Stimulated activated CD4-positive, alpha-beta T cell treated with anti-CD3 and anti-CD28 coated beads, Interleukin-12 subunit alpha, Interleukin-12 subunit beta, amount 100 ng/mL, for 48 hours (primary cell): ENCODE measurements around the gene SLC39A7.

ENCODE experiments used
- DNase-seq, 3 donors: peaks; one replicate each; pipeline ENCODE4 v3.0.0-alpha.2; 2020; ENCODE audit warnings: low read depth in 2 of 3, low spot score in 1 of 3

Gene SLC39A7

DNA sequence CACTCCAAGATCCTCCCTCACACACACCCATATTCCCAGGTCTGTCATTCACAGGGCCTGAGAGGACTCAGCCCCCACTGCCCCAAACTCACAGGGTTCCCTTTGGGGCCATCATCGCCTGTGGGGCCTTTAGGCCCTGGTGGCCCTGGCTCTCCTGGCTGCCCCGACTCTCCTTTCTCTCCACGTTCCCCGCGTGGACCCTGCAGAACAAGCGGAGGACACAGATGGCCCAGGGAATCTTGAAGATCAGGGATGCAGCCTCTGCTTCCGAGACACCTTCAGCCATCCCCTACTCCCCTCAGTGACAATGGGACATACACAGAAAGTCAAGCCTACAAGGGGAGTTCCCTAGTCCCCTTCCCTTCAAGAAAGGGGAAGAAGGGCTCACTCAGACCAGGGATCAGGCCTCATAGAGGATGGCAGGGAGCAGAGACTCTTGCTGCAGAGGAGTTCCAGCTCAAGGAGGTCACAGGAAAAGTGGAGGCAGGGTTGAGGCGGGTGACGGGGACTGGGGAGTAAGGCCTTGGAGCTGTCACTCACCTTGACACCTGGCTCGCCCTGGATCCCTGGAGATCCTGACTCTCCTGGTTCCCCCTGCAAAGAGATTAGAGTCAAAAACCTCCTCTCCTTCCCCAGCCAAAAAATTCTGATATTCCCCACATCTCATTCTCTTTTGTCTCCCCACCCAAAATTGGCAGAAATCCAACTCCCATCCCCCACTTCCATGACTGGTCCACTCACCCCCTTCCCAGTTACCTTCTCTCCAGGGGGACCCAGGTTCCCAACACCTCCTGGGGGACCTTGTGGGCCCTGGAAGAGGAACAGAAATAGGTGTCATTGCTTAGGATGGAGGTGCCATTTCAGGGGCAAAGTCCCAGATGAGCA lies 31.1 kb upstream of the SLC39A7 start:
- no peak for DNase-seq

DNA sequence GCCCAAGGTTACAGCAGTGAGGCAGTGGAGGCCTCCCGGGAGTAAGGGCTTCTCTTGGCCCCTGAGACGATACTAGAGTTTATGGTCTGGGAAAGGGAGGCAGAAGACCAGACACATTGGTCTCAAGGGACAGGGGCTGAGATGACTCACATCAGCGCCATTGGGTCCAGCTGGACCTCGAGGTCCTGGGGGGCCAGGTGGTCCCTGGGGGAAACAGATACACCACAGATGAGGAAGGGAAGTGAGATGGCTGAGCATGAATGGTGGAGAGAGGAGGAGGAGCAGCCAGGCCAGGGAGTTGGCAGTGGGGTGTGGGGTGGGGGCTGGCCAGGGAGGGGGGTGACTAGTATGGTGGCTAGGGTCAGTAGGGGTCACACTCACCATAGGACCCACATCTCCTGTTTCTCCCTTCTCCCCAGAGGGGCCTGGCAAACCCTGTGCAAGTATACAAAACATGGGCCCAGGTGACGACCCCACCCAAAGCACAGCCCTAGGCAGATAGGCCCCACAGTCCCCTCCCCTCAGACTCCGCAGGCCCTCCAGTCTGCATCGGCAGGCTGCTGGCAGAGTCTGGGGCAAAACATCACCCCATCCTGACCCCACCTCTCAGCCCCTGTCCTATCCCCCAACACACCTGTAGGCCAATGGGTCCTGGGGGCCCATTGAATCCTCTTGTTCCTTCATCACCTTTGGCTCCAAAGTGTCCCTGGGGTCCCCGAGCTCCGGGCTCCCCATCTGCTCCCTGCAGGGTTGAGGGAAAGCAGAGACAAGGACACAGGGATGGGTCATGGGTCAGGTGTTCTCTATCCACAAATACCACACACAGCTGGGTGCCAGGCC lies 30.3 kb upstream of the SLC39A7 start:
- no peak for DNase-seq

DNA sequence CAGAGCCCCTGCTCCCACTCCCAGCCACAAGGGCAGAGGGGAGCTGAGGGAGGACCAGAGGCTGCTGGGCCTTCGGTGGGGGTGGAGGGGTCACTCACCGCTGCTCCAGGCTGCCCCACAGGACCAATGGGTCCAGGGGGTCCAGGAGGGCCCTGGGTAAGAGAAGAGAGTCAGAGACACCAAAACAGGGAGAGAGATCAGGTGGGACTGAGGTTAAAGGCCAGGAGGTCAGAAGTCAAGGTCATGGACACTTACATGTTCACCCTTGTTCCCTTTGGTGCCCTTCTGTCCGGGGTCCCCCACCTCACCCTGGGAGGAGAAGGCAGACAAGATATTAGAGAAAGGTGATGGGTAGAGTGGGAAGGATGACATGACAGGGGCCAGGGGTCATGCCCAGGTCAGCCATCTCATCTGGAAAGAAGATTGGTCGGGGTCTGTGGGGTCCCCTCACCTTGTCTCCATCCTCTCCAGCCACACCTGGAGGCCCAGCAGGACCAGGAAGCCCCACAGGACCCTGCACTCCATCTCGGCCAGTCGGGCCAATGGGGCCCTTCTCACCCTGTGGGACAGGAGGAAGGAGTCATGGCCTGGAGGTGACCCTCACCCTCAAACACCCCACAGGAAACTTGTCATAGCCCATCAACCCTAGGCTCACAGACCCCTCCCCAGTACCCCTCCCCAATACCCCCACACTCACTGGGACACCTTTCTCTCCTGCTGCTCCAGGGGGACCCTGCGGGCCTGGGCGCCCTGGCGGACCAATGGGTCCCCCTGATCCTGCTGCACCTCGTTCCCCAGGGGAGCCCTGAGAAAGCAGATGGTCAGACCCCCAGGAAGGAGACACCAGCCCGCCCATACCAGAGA lies 29.4 kb upstream of the SLC39A7 start:
- no peak for DNase-seq

DNA sequence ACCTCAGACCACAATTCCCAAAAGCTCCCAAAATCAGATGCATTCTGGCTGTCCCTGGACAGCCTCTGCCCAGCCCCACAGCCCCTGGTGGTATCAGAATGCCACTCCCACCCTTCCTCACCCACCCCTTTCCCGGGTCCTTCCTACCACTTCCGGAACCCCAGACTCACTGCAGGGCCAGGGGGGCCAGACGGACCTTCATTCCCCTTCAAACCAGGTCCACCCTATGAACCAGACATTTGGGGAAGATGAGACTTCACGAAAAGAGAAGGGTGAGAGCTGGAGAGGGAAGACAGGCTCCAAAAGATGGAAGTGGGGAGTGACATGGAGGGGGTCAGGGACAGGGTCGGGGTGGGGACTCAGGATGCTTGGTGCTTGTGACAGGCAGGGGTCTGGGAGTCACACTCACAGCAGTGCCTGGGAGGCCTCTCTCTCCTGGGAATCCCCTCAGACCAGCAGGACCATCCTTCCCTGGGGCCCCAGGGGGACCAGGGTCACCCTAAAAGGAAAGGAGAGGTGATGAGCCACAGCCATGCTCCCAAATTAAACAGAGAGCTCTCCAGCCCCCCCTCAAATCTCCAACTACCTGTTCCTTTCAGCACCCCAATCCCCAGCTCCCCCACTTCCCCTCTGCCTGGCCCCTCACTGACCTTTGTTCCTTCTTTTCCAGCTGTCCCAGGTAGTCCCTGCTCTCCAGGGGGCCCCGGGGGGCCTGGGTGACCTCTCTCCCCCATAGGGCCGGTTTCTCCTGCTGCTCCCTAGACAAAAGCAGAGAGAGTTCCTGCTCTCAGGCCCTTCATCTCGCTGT lies 28.6 kb upstream of the SLC39A7 start:
- no peak for DNase-seq

DNA sequence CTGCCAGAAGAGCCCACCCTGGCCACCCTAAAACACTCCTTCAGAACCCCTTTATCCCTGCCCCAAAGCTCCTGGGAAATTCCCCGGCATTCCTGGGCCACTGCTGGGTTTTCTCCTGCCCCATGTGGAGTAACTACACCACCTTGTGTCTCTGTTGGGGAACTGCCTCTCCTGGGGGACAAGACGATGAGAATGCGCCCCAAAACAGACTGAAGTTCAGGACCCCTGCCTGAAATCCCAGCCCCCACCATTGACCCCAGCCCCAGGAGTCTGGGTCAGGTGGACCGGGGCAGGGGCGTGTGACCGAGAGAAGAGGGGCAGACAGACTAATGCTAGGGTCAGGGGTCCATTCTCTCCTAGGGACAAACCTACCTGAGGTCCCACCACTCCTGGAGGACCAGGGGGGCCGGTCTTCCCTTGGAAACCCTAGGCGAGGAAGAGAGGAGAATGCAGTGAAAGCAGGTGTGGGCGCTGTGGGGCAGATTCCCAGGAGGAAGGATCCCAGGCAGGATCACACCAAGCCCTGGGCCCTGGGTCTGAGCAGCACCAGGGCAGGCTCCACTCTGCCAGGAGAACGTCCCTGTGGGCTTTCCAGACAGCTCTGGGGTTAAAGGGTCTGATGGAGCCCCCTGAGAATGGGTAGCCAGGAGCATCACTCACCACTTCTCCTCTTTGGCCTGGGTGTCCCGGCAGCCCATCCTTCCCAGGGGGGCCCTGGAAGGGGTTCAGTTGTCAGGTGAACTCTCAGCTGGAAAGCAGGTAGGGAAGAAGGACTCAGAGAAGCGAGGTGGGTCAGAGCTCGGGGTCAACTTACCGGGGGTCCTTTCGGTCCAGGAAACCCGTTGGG lies 27.8 kb upstream of the SLC39A7 start:
- DNase-seq = no peak

DNA sequence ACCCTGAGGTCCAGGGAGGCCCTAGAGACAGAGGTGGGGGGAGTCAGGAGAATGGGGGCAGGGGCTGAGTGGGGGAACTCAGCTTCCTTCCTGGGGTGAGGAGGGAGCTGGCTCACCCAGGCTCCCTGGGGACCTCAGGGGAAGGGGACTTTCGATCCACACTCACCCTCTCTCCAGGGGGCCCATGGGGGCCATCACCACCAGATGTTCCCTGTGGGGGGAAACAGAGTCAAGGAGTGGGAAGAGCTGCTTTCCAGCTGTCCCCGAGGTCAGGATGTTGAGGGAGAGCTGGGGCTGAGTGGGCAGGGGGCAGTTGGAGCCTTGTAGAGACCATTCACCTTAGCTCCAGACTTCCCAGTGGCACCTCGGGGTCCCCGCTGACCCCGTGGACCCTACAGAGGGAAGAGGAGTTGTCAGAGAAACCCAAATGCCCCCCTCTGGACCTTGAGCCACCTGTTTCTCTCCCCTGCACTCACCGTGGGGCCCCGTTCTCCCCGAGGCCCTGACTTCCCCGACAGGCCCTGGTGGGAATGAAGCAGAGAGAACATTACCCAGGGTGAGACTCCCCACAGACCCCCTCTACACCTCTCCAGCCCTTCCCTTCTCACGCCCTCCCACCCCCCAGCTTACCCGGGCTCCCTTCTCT lies 27.0 kb upstream of the SLC39A7 start:
- no peak for DNase-seq

DNA sequence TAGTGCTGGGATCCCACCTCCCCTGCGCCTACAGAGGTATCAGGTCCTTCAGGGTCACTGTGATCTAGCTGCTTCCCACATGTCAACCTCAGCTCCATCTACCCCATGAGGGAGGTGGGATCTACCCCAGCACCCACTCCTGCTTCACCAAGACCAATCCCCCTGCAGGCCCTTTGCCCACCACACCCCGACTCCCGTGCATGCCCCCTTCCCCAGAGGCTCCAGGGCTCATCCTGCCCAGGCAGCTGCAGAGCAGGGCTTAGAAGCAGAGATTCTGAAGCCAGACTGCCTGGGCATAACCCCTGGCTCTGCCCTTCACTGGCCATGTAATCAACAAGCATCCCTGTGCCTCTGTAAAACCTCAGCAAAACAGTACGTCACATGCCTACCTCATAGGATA lies 25.9 kb upstream of the SLC39A7 start:
- DNase-seq = no peak

DNA sequence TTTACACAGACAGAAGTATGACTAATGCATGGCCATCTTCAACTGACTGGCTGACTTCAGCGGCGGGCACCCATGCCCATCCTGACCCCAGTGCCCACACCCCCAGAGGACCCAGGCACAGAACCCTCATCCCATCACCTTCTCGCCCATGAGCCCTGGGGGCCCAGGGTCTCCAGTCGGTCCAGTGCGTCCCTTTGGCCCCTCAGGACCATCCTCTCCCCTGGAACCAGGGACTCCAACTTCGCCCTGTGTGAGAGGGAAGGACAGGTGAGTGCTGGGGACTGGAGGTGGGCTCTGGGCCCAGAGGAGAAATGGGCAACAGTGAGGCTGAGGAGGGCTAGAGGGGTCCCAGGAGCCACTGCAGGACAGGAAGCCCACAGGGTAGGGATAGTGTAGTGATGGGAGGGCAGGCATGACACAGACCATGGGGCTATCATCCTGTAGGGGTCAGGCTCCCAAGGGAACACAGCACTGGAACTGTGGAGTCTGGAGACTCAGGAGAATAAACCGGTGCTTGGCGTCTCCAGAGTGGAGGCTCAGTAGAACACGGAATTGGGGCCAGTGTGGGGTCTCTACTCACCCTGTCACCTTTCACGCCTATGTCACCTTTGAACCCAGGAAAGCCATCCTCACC lies 25.1 kb upstream of the SLC39A7 start:
- no peak for DNase-seq

DNA sequence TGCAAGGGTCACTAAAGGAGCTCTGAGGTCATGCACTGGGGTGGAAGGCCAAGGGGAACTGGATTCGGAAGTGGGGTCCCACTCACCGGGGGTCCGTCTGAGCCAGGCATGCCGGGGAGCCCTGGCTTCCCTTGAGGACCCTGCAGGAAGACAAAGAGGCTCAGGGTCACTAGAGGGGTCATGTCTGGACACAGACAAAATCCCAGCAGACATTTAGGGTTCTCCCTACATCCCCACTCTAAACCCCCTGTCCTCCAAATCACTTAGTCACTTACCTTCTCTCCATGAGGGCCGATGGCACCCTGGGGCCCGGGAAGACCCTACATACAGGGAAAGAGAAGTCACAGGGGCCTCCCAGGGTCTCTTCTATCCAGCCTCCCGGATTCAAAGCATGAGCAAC lies 23.8 kb upstream of the SLC39A7 start:
- no peak for DNase-seq

DNA sequence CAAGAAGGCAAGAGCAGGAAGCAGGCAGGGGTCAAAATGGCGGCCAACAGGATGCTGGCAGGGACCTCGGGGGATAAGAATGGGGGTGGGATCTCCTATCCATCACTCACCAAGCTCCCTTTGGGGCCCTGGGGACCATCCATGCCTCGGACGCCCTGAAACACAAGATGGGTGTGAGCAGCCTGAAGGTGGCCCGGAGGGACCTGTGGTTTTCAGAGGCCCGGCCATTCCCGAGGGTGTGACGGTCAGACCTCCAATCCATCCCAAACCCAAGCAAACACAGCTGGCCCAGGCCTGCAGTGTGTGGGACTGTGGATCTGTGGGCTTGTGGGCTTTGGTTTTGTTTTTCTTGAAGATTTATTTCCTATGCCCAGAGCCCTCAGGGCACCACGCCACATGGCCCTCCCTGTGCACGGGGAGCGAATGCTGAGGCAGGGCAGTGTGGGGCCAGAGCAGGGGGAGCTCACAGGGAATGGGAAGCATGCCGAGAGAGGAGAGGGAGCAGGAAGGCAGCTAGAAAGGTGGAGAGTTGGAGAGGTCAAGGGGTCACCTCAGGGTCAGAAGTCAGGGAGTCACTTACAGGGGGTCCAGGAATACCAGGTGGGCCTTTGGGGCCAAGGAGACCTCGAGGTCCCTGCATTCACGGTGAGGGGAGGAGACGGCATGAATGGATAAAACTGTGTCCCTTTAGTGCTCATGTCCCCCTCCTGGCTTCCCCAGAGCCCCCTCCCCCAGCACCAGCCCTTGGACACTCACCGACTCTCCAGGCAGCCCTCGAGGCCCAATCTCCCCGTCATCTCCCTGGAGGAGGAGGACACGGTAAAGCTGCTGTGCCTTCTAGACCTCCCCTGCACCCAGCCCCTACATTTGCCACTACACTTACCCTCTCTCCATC lies 22.9 kb upstream of the SLC39A7 start:
- DNase-seq = no peak

DNA sequence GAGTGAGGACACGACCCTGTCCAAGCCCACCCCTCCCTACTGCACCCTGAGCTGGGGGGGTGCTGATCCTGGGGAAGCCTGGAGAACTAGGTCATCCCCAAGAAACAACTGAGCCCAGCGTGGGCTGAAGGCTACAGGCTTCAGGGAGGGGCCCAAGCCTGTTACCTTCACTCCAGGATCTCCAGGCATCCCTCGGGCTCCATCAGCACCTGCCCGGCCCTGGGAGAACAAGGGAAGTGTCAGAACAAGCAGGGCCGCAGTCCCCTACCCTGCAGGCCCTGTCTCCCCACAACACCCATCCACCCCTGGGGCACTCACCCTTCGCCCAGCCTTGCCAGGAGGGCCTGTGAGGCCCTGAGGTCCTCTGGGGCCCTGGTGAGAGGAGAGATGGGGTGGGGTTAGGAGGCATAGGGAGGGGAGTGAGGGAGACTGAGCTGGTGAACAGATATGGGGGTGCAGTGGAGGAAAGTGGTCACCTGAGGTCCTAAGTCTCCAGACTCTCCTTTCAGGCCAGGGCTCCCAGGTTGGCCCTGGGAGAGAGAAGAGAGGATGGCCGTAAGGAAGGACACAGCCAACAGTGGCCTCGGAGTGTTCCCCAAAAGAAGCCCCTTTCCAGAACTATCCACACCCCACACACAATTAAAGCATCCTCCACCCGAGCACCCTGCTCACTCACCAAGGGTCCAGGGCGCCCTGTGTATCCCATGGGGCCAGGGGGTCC lies 21.8 kb upstream of the SLC39A7 start:
- DNase-seq = no peak

DNA sequence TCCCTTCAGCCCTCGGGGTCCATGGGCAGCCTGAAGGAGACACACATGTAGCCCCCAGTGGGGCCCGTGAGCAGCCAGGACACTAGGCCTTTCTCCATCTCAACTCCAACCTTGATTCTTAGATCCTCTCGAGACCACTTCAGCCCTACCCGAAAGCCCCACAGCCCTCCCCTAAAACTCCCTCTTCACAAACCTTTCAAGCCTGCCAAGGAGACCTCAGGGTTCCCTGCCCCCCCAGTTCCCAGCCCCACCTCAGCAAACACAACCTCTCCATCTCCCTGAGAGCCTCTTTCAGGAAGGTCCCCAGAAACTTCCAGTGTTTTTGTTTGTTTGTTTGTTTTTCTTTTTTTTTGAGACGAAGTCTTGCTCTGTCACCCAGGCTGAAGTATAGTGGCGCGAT lies 19.5 kb upstream of the SLC39A7 start:
- no peak for DNase-seq

DNA sequence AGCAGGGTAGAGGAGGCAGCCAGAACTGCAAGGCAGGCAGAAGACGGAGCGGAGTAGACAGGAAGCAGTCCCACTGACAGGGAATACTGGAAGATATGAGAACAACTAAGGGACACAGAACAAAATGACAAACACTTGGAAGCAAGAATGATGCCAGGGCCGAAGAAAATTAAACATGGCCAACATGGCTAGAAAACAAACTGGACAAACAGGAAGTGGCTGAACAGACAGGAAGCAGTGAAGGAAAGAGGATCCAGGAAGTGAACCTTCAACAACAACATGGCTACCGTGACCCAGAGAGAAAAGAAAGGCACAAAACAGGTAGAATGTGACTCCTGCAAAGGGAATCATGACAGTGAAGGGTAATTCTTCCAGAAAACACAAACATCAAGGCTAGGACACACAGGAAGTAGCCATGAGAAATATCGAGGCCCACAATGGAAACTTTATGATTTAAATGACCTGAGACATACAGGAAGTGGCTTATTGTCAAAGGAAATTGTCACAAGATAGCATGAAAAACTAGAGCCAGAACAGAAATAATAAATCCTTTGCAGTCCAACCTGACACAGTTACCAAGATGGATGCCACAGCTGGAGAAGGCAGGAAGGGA lies 17.5 kb upstream of the SLC39A7 start:
- no peak for DNase-seq

DNA sequence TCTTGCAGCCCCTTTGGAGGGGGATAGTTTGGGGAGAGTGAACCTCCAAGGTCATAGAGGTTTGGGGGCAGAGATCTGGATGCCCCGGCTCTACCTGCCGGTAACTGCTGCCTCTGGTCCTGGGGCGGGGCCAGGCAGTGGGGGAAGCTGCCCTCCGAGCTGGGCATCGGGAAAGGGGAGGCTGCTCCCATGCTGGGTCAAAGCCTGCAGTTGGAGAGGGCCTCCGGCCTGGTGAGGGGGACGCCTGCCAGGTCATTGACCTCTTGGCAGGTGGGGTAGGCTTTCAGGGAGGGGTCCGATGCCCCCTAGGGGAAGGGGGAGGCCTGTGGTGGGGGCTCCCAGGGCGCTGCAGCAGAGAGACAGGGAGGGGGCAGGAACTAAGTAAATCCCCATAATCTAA lies 15.5 kb upstream of the SLC39A7 start:
- DNase-seq = no peak

DNA sequence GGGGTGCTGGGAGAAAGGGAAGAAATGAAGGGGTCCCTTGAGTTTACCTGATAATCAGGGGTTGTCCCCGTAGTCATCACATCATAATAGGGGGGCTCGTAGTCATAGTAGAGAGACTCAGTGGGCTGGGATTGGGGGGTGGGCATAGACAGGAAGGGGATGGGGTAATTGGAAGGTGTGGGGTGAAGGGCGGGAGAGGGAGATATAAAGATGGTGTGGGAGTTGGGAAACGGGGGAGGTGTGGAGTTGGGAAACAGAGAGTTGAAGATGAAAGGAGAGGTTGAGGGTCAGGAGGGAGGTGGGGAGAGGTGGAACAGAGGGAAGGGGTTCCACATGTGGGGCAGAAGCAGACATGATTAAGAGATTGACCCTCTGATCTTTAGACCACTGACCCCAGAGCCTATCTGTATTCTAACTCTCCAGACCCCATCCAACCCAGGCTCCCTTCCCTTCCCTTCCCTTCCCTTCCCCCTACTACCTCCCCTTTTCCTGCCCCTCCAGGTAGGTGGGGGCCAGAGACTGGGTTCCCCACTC lies 14.9 kb upstream of the SLC39A7 start:
- no peak for DNase-seq

DNA sequence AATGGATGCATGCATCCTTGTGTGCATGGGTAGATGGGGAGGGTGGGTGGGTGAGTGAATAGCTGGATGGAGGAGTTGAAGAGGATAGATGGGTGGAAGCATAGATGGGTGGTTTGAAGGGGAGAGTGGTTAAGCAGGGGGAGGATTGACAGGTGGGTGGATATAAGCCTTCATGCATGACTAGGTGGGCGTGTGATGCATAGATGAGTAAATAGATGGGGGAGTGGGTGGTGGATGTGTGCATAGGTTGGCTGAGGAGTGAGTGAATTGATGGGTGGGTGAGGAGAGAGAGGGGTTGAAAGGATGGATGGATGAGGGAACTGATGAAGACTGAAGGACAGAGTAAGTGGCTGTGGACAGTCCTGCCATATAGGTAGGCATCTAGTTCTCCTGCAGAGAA lies 12.9 kb upstream of the SLC39A7 start:
- DNase-seq = no peak
